ENCODE measurements around the gene DBNL.

DBNL gene

DNA sequence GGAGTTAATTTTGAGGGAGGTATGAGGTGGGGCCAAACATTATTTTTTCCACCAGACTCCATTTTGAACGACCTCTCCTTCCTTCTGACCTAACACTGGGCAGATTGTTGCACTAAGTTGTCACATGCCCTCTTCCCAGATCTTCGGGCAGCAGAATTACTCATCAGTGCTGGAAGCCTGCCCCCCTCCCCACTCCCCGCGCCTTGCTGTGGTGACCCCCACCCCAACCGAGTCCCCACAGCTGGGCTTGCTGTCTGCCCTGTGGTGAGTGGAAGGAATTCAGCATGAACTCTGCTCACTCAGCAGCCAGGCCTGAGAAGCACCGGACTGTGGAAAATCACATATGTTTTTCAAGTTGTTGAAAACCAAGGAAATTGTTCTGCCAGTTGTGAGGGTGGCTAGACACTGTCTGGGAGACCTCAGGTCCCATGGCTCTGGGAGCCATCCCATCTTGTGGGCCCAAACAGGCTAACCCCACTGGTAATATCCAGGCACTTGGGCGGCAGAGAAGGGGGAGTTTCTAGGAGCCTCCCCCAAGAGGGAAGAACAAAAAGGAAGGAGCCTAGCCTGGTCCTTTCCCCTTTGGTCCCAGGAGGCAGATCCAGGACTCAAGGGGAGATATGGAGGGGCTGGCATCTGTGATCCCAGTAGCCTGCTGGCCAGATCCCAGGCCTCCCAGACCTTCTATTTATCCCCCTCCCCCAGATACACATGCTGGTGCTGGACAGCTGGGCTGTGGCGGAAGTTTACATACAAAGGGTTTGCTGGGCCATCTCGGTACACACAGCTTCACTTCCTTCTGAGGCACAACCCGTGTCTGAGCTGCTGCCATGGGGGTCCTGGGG is 56.2 kb downstream of the DBNL start:
- no peak for DNase-seq (ENCODE audit: low read depth)

DNA sequence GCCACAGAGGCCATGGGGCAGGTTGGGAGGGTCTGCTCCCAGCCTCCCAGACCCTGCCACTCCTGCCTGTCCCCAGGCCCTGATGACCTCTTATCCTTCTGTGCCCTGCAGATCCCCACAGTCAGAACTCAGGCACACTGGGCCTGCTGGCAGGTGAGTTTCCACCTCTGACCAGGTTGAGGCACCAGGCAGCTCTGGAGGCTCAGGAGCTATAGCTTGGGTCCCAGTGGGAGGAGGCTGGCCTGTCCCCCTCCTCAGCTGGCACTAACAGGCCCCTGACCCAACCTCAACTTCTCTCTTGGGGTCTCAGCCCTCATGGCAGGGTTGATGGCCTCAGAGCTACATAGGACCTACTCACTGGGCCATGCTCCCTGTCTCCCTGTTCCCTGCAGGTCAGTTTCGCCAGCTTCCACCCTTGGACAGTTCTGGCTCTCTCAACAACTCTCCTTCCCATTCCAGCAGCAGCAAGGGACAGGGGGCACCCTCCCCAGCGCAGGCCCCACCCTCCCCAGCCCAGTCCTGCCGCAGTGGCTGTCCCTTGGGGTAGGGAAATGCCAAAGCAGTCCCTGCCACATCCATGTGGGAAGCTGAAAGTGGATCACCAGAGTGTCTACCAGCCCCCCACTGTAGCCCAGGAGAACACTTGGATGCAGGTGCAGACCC is 56.9 kb downstream of the DBNL start:
- DNase-seq (ENCODE audit: low read depth): no peak

DNA sequence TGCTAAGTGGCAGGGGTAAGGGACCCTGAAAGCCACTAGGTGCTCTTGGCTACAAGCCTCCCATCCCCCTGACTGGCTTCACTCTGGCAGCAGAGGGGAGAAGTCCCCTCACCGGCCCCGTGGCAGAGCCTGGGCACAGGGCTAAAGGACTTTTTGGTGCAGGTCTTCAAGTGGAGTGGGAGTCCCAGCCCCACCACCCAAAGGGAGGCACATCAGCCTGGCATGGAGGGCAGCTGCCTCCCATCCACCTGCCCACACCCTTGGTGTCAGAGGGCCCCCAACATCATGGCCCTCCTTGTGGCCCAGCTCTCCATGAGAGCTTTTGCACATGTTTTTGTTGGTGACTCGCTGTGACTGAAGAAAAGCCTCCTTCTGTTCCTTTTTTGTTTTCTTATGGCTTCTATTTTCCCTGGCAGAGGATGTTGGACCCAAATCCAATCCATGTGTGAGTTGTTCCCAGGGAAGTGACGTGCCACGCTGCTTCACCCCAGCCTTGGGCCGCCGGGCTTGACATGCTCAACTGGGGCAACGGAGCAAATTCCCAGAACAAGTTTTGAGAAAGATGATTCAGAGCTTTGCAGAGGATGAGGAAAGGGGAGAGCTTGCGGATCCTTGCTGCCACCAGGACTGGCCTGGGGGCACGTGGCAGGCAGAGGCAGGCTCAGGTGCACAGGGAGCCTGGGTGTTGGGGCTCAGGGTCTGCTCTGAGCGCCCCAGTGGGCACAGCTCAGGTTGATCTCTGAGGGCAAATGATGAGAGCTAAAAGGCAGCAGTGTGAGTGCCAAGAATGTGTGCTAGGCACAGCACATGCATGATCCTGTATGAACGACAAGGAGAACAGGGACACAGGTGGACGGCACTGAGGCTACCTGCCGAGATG is 57.7 kb downstream of the DBNL start:
- DNase-seq (ENCODE audit: low read depth): no peak

DNA sequence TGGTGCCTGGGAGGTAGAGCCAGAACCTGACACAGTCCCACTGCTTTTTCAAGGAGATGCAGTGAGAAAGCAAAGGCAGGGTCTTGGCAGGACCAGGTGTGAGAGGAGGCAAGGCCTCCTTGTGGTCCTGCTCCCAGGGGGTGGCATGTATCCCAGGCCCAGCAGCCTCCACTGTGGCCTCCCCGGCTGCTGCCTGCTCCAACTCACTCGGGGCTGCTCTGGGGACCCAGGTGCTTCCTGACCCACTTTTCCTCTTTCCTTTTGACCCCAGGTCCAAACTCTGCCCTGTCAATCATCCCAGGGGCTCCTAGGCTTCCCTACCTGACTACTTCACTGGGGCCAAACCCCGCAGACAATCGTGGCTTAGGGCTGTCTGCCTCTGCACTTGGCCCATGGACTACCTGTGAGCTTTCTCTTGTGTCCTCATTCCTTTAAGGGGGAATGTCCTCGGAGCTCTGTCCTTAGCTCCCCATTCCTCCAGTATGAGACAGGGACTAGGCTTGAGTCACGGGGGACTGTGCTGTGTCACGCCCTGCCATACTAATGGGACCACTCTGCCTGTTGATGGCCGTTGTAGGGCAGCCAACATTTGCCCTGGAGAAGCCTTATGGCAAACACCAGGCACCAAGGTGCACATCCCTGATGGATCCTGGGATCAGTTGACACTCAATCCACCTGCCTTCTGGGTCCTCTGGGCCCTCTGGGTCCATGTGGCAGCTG is 58.5 kb downstream of the DBNL start:
- no peak for DNase-seq (ENCODE audit: low read depth)

DNA sequence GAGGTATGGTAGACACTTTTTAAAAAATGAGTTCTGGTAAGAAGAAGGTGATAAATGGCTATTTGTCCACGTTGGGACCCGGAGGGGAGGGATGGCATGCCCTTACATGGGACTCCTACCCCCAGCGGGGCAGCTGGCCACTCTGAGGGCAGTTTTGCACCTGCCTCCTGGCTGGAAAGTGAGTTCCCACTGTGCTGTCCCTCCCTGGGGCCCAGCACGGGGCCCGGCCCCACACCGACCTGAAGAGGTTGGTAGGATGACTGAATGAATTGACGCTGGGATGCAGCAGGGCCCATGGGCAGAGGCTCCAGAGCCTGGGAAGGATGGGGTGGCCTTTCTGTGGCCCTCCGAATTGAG is 59.0 kb downstream of the DBNL start:
- DNase-seq (ENCODE audit: low read depth): no peak

DNA sequence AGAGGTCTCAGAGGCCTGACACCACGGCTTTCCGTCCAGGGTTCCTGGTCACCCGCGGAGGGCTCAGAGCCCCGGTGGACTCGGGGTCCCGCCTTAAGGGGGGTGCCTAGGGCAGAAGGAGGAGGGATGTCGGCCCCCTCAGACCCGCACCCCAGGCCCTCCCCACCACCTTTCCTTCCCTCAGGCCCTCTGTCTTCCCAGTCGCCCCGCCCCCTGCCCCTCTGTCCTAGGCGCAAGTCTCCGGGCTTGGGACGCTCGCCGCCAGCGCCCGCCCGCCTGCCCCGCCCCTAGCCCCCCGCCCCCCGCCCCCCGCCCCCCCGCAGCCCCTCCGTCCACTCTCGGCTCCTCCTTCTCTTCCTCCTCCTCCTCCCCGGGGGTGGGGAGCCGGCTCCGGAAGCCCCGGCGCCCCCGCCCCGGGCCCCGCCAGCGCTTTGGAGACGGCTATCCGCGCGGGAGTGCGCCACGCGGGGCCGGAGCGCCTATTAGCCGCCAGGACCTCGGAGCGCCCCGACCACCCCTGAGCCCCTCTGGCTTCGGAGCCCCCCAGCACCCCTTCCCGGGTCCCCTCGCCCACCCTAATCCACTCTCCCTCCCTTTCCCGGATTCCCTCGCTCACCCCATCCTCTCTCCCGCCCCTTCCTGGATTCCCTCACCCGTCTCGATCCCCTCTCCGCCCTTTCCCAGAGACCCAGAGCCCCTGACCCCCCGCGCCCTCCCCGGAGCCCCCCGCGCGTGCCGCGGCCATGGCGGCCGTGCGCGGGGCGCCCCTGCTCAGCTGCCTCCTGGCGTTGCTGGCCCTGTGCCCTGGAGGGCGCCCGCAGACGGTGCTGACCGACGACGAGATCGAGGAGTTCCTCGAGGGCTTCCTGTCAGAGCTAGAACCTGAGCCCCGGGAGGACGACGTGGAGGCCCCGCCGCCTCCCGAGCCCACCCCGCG is 59.7 kb downstream of the DBNL start, which contains the start of gene AEBP1:
TSS of gene AEBP1 (plus strand) at position 423 of the 937 bp plus-strand sequence. CDS start at position 744, 321 bp downstream.
- DNase-seq (ENCODE audit: low read depth): no peak

DNA sequence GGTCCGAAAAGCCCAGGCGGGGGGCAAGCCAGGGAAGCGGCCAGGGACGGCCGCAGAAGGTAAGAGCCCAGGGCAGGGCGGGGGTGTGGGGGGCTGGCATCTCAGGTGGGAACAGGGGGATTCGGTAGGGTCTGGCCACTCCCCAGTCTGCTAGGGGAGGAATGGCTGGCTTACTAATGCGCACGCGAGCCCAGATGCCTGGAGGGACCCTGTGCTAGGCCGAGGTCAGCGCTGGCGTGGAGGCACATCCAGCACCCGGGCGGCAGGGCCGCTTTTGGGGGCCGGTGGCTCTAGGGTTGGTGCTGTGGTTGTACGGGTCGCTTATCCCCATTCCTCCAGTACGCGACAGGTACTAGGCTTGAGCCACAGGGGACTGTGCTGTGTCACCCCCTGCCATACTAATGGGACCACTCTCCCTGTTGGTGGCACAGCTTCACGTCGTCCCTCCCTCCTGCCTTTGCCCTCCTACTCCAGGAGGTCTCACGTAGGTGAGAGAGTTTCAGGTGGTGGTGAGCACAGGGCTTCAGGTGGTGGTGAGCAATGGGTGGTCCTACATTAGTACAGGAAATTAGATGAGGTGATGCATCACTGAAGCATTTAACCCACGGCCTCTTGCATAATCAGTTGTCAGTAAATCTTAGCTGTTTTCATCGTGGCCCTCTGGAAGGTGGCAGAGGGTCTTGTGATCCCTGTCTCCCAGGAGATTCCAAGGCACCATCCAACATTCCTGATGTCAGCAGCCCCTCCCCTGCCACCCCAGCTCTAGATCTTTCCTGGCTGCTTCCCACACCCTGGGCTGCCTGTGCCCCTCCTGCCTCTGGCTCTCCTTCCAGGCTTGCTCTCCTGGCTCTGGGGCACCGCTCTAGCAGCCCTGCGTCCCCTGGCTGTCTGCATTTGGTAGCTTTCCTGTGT is 60.6 kb downstream of the DBNL start:
- no peak for DNase-seq (ENCODE audit: low read depth)

DNA sequence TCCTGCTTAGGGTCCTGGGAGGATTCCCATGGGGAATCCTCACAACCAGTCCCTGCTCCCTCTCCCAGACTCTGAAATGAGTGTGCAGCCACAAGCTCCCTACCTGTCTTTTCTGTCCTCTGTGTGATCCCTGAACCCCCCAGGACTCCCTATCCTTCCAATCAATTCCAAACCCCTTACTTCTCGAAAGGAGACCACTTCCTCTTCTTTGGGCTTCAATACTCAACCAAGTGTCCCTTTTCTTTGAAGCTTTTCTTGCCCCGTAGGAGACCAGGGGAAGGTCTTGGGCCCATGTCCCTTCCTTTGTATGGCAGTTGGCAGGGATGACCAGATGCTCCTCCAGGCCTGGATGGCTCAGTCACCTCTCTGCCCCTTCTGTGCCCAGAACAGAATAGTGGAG is 61.3 kb downstream of the DBNL start:
- DNase-seq (ENCODE audit: low read depth): no peak

DNA sequence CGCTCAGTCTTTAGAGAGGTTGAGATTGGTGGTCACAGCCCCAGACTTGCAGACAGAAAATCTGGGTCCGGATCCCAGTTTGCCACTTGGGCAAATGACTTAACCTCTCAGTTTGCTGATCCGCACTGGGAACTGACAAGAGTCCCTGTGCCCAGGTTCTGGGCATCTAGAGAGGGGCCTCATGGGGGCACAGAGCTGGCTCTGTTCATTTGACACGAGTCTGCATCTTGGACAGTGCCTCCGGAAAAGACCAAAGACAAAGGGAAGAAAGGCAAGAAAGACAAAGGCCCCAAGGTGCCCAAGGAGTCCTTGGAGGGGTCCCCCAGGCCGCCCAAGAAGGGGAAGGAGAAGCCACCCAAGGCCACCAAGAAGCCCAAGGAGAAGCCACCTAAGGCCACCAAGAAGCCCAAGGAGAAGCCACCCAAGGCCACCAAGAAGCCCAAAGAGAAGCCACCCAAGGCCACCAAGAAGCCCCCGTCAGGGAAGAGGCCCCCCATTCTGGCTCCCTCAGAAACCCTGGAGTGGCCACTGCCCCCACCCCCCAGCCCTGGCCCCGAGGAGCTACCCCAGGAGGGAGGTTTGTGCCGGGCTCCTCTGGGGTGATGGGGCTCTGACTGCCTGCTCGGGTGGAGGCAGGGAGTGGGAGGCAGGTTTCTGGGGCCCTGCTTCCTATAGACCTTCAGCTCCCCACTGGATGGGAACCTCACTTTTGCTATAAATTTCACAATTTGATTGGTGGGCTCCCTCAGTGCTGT is 62.0 kb downstream of the DBNL start:
- no peak for DNase-seq (ENCODE audit: low read depth)

DNA sequence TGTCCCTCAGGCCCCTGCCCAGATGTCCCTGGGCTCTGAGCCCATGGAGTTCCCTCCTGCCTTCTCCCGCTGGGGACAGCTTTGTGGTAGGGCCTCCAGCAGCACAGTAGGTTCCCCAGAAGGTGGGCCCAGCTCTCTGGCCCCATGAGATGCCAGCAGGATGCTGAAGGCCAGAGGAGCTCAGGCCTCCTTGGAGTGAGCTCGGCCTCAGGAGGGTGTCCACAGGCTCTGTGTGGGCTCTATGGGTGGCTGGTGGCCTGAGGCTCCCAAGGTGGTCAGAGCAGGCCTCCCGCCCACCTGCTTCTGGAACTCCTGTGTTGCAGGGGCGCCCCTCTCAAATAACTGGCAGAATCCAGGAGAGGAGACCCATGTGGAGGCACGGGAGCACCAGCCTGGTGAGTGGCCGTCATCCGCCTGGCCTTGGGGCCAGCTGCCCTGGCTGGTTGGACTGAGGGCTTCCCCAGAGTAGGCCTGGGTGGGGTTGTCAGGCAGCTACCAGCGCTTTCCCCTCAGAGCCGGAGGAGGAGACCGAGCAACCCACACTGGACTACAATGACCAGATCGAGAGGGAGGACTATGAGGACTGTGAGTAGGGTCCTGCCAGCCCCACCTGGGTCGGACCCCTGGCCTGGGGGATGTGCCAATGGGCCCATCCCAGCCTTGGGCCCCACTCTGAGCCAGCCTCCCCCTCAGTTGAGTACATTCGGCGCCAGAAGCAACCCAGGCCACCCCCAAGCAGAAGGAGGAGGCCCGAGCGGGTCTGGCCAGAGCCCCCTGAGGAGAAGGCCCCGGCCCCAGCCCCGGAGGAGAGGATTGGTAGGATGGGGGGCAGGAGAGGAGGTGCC is 62.8 kb downstream of the DBNL start:
- DNase-seq (ENCODE audit: low read depth): no peak

DNA sequence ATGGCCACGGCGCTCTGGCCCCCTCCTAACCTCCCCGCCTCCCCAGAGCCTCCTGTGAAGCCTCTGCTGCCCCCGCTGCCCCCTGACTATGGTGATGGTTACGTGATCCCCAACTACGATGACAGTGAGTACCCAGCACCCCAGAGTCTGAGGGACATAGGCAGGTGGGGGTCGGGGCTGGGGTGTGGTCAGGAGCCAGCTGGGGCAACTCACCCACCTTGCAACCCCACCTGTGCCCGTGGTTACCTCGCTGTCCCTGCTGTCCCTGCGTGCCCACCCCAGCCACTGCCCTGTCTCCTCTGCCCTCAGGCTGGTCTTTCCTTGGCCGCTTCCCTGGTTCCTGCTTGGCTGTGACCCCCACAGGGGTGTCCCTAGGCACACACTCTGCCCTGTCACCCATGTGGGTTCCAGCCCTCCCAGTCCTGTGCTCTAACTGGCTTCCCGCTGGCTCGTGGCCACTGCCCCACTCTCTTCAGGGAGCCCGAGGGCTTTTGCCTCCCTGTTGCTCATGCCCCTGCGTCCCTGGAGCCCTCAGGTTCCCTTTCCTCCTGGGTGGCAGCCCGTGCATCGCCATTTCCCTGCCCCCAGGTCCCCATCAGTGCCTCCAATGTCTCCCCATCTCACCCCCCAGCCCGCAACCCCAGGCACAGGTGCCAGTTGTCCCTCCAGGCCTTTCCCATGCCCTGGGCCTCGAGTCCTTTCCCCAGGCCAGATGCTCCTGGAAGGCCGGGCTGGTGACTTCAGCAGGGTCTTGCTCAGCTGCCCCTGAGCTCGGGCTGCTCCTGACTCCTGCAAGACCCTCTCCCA is 63.7 kb downstream of the DBNL start:
- no peak for DNase-seq (ENCODE audit: low read depth)

DNA sequence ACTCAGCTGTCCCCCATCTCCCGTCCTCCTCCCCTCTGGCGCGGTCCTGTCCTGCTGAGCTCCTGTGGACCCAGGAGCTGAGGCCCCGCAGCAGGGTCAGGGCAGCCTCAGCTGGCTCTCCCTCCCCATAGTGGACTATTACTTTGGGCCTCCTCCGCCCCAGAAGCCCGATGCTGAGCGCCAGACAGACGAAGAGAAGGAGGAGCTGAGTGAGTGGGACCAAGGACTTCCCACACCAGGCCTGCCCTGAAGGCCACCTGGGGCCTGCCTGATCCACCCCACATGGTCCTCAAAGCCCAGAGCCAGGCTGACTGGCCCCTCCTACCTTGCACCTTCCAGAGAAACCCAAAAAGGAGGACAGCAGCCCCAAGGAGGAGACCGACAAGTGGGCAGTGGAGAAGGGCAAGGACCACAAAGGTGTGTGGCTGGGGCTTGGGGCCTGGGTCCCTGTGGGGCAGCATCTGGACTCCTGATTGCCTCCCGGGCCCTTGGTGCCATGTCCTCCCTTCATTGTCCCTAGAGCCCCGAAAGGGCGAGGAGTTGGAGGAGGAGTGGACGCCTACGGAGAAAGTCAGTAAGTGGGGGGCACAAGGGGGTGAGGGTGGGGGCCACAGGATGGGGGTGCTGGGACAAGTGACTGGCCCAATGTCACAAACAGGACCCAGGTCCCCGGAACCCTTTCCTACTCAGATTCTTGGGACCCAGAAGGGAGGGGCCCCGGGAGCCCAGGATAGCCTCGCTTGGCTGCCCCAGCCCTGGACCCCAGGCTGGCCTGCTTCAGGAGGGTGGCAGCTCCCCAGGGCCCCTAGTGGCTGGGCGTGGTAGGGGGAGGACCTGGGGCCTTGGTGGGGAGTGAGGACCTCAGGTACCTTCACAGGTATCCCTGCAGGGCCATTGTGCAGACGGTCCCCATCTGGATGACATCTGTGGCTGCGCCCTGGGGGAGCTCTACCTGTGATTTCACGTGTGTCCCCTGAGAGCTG is 64.6 kb downstream of the DBNL start:
- no peak for DNase-seq (ENCODE audit: low read depth)

DNA sequence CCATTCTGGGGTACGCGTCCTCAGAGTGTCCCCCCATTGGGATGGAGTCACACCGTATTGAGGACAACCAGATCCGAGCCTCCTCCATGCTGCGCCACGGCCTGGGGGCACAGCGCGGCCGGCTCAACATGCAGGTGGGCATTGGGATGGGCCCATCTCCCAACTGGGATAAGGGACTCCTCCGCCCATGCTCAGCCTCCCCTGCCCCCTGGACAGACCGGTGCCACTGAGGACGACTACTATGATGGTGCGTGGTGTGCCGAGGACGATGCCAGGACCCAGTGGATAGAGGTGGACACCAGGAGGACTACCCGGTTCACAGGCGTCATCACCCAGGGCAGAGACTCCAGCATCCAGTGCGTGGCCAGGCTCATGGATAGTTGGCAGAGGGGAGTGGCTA is 65.5 kb downstream of the DBNL start:
- DNase-seq (ENCODE audit: low read depth): no peak

DNA sequence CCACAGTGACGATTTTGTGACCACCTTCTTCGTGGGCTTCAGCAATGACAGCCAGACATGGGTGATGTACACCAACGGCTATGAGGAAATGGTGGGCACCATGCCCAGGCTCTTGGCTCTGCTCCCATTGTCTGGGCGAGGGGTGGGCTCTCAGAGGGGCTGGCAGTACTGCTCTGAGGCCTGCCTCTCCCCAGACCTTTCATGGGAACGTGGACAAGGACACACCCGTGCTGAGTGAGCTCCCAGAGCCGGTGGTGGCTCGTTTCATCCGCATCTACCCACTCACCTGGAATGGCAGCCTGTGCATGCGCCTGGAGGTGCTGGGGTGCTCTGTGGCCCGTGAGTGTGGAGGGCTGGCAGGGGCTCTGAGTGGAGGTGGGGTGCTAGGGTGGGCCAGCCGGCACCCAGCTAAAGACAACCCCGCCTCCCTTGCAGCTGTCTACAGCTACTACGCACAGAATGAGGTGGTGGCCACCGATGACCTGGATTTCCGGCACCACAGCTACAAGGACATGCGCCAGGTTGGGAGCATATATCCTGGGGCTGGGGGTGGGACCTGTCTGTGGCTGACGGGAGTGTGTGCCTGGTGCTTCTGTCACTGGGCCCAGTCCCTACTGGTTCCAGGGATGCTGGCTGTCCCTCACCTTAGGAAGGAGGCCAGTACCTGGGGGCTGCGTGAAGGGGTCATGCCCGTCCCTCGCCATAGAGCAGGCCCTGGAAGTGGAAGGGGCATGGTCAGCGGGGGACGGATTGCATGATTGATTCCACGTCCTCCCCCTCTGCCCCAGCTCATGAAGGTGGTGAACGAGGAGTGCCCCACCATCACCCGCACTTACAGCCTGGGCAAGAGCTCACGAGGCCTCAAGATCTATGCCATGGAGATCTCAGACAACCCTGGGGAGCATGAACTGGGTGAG is 66.5 kb downstream of the DBNL start:
- DNase-seq (ENCODE audit: low read depth): no peak

Measured in activated T-helper 1 cell treated with Interleukin-2 at 50 U/mL for 16 hours (primary cell).